ENCODE results near the gene SCAMP1. TPM values are rescaled to one million over a fixed set of nuclear protein-coding genes. Genes with fewer than 3 reads are reported as not detected.
A peak's percentile ranks its signal among the peaks of the same experiment; 100 is the strongest.

The SCAMP1 gene
- total RNA-seq, 1 donor from 2014 or later = 51.8 TPM

GRCh38 chr5:78514427-78515330 is 154.3 kb downstream of the SCAMP1 start:
- Mint-ChIP-seq H3K36me3 (ENCODE audit: low read depth) (peaks cover 2% of the 10 kb centered on the region), H3K4me1 (ENCODE audit: low read depth) (peaks cover 69% of the 10 kb centered on the region), H3K4me3 (ENCODE audit: unreplicated experiment) (no peak overlapping the region), H3K27me3 (ENCODE audit: low read depth) (no peaks in the 10 kb centered on the region), H3K9me3 (ENCODE audit: low read depth) (no peaks in the 10 kb centered on the region), H3K27ac (ENCODE audit: unreplicated experiment) (peak overlapping the region; percentile 39)
- TF ChIP-seq CTCF (IDR thresholded peaks at IDR 0.05) = no peak
- no peak for DNase-seq (ENCODE audit: low spot score)

- H3K27me3 Mint-ChIP-seq (ENCODE audit: low read depth) = no peaks in the 10 kb centered on the region
- H3K36me3 Mint-ChIP-seq (ENCODE audit: low read depth) = peaks cover 2% of the 10 kb centered on the region
- no peak for DNase-seq (ENCODE audit: low spot score)
- TF ChIP-seq CTCF (IDR thresholded peaks at IDR 0.05) = no peak
- H3K27ac Mint-ChIP-seq (ENCODE audit: unreplicated experiment) = no peak overlapping the region
- peaks cover 70% of the 10 kb centered on the region for H3K4me1 Mint-ChIP-seq (ENCODE audit: low read depth)
- H3K9me3 Mint-ChIP-seq (ENCODE audit: low read depth) = no peaks in the 10 kb centered on the region
- no peak overlapping the region for H3K4me3 Mint-ChIP-seq (ENCODE audit: unreplicated experiment)
Measured at GRCh38 chr5:78515670-78516069, 155.3 kb downstream of the SCAMP1 start.

- H3K4me1 Mint-ChIP-seq (ENCODE audit: low read depth) = peaks cover 68% of the 10 kb centered on the region
- H3K9me3 Mint-ChIP-seq (ENCODE audit: low read depth) = no peaks in the 10 kb centered on the region
- H3K4me3 Mint-ChIP-seq (ENCODE audit: unreplicated experiment) = no peak overlapping the region
- H3K27ac Mint-ChIP-seq (ENCODE audit: unreplicated experiment) = peak overlapping the region; percentile 97
- no peaks in the 10 kb centered on the region for H3K27me3 Mint-ChIP-seq (ENCODE audit: low read depth)
- DNase-seq (ENCODE audit: low spot score) = no peak
- TF ChIP-seq CTCF (IDR thresholded peaks at IDR 0.05) = no peak
- H3K36me3 Mint-ChIP-seq (ENCODE audit: low read depth) = no peaks in the 10 kb centered on the region
Measured at GRCh38 chr5:78518365-78519197, 158.2 kb downstream of the SCAMP1 start.

DNA sequence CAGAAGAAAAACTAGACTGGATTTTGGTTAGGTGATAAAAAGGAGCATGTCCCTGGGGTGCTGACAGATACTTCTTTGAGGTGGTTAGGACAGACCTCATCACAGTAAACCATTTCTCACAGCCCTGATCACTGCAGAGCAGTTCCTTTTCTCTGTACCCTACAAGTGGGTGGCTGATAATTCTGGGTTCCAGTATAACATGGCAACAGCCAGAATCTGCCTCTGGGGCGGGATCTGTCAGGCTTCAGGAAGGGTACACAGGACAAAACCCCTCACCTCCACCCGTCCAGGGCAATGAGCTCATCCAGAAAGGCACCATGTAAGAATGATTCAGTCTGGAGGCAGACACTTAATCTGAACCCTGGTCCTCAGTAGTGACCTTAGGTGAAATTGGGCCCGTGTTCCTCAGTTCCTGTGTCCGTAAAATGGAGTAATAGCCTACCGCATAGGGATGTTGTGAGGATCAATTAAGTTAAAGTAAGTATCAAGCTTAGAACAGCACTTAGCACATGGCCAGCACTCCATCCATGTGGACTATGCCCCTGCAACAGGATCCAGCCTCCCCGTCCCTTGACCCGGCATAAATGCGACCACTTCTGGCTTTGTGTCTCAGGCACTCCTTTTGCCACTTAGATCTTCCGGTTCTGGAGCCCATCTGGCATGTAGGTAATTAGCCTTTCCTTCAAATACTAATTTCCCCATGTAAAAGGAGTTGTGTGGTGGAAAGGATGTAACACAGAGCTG is 159.0 kb downstream of the SCAMP1 start:
- no peak for DNase-seq (ENCODE audit: low spot score)
- peak overlapping the region; percentile 97 for H3K27ac Mint-ChIP-seq (ENCODE audit: unreplicated experiment)
- no peaks in the 10 kb centered on the region for H3K27me3 Mint-ChIP-seq (ENCODE audit: low read depth)
- H3K4me1 Mint-ChIP-seq (ENCODE audit: low read depth) = peaks cover 72% of the 10 kb centered on the region
- no peak for TF ChIP-seq CTCF (IDR thresholded peaks at IDR 0.05)
- no peak overlapping the region for H3K4me3 Mint-ChIP-seq (ENCODE audit: unreplicated experiment)
- no peaks in the 10 kb centered on the region for H3K9me3 Mint-ChIP-seq (ENCODE audit: low read depth)
- H3K36me3 Mint-ChIP-seq (ENCODE audit: low read depth) = no peaks in the 10 kb centered on the region

DNA sequence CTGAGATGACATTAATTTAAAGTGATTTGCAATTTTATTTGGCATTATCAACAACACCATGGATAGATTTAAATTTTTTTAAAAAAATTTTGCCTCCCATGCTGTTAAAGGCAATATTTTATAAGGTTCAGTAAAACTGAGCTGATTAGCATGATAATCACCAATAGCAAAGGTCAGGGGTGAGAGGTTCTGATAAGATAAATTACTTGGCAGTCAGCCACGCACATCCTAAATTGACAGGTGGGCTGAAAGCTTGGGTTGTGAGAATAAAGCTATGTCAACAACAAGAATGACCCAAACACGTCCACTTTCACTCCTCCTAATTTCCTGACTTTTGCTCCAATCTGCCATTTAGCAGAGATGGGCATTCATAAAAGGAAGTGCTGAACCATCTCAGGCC is 161.0 kb downstream of the SCAMP1 start:
- H3K4me1 Mint-ChIP-seq (ENCODE audit: low read depth) = peaks cover 77% of the 10 kb centered on the region
- no peaks in the 10 kb centered on the region for H3K36me3 Mint-ChIP-seq (ENCODE audit: low read depth)
- TF ChIP-seq CTCF (IDR thresholded peaks at IDR 0.05) = no peak
- no peaks in the 10 kb centered on the region for H3K27me3 Mint-ChIP-seq (ENCODE audit: low read depth)
- no peak overlapping the region for H3K27ac Mint-ChIP-seq (ENCODE audit: unreplicated experiment)
- H3K4me3 Mint-ChIP-seq (ENCODE audit: unreplicated experiment) = no peak overlapping the region
- DNase-seq (ENCODE audit: low spot score) = no peak
- no peaks in the 10 kb centered on the region for H3K9me3 Mint-ChIP-seq (ENCODE audit: low read depth)
